Epithelial cell of esophagus (primary cell): ENCODE measurements around the gene MIPEP.

ENCODE experiments used
- DNase-seq: peaks from one replicate; pipeline ENCODE4 v3.0.0; 2010; ENCODE audit warnings: low read depth
- H3K4me3 ChIP-seq: 2 replicates; pipeline ENCODE4 v1.5.1; 2011; ENCODE audit warnings: mild to moderate bottlenecking, low read length, control low read depth
- CTCF ChIP-seq: IDR thresholded peaks from 2 replicates; pipeline ENCODE4 v1.5.1; 2011; ENCODE audit warnings: low read depth, mild to moderate bottlenecking, low read length, control low read depth, inconsistent platforms; ENCODE audit not compliant: insufficient read depth; ENCODE audit errors: missing control alignments

MIPEP gene

DNA sequence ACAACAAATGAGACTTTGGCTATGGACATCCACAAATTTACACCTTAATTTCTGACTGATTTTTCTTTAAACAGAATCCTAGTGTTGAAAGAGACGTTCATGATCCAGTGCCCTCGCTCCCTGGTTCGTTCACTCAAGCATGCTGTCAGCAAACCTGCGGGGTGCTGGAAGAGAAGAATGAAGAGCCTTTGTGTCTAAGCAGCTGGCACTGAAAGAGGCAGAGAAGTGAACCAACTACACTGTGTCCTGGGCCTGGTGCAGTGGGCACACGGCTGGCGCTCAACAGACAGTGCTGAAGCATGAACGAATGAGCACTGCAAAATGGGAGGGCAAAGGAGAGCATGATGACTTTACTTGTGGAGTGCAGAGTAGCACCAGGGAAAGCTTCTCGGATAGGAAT lies 46.8 kb downstream of the MIPEP start:
- H3K4me3 ChIP-seq, result no peak overlapping the region
- no peak for TF ChIP-seq CTCF
- no peak for DNase-seq

GRCh38 chr13:23833733-23834611 lies 55.2 kb downstream of the MIPEP start:
- DNase-seq, result no peak
- no peak for TF ChIP-seq CTCF
- no peak overlapping the region for H3K4me3 ChIP-seq

GRCh38 chr13:23828866-23829265 lies 60.3 kb downstream of the MIPEP start:
- TF ChIP-seq CTCF, result no peak
- DNase-seq, result peak; percentile 73

DNA sequence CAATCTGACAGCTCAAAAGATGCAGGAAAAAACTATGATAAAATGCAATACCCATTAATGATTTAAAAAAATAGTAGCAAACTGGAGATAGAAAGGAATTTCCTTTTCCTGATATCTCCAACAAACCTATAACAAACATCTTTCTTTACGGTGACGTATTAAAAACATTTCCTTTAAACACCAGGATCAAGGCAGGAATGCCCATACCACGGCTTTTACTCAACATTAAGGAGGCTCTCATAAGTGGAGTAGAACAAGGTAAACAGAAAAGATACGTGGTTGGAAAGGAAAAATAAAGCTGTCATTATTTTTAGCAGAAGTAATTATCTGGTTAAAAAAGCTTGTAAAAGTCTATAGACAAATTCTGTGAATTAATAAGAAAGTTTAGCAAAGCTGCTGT lies 61.1 kb downstream of the MIPEP start:
- no peak for DNase-seq
- no peak overlapping the region for H3K4me3 ChIP-seq
- no peak for TF ChIP-seq CTCF

More at GRCh38 chr13:23828866-23829265, 60.3 kb downstream of the MIPEP start:
- no peak overlapping the region for H3K4me3 ChIP-seq

DNA sequence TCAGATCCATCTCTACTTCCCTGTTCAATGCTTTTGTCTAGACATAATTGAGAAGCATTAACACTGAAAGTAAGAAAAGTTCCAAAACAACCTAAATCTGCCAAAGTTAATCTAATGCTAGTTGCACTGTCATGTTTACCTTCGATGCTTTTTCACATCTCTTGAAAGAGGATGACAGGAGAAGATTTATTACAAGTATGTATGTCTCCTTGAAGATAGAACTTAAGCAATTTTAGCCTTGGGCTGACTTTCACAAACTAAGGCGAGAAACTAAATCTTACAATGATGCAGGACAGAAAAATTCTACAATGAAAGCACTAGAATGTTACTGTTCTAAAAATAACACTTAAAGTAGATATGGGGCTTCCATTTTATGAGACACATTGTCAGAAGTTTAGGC lies 64.0 kb downstream of the MIPEP start:
- DNase-seq, result no peak
- no peak for TF ChIP-seq CTCF
- no peak overlapping the region for H3K4me3 ChIP-seq

DNA sequence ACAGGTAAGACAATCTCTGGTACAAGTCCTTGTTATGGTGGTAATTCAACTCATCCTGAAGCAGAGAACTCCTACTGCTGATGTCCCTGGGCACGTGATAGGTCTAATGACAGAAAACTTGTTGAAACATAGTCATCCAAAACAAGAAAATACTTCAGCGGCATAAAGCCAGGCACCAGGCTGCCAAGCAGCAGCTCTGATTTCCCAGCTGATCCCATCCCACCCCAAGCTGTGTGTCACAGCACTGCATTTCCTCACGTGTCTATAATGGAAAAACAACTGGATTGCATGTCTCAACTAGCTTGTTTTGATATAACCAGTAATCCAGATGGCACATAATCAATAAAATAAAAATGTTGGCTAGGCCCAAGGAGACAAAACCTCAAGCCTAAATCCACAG lies 64.8 kb downstream of the MIPEP start:
- no peak for TF ChIP-seq CTCF
- DNase-seq, result no peak
- no peak overlapping the region for H3K4me3 ChIP-seq

DNA sequence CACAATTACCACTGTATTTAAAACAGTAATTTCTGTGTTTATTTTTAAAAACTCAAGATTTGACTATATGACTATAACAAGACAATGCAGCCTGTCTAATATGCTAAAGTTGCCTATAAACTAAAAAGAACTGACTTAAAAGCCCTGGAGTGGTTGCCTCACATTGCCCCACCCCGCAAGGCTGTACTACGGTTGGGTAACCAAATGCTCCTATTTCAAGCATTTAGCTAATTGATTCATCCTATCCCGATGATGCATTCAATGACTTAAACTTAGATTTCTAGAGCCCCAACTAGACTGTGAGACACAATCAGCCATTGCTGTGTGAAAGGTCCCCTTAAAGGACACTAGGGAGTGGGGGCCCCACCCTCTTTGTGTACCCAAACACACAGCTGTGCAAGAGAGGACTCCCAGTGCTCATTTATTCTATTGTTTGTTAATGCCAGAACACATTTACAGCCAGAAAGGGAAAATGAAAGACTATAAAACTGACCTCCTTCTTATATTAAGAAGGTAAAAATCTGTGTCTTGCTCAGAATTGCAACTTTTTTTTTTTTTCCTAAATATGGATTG lies 66.9 kb downstream of the MIPEP start:
- H3K4me3 ChIP-seq, result no peak overlapping the region
- peak; percentile 53 for DNase-seq
- TF ChIP-seq CTCF, result no peak
